Suprapubic skin (tissue), 4 donors: Measurements from ENCODE around the gene RPLP2. TPM values are rescaled to one million over a fixed set of nuclear protein-coding genes. Genes with fewer than 3 reads are reported as not detected.

Source experiments
- DNase-seq, 2 donors: peaks; one replicate each; pipeline ENCODE4 v3.0.0-alpha.2; 2019; ENCODE audit warnings: low spot score in 2 of 2
- H3K27ac ChIP-seq: fragments of 200-600 bp; sonication (generic); one replicate; pipeline ENCODE4 v1.5.1; 2019
- H3K27me3 ChIP-seq: fragments of 200-600 bp; sonication (generic); one replicate; pipeline ENCODE4 v1.5.1; 2019
- H3K36me3 ChIP-seq: fragments of 200-600 bp; sonication (generic); one replicate; pipeline ENCODE4 v1.5.1; 2019
- H3K4me1 ChIP-seq: fragments of 200-600 bp; sonication (generic); one replicate; pipeline ENCODE4 v1.5.1; 2019
- H3K4me3 ChIP-seq: fragments of 200-600 bp; sonication (generic); one replicate; pipeline ENCODE4 v1.5.1; 2019; ENCODE audit warnings: mild to moderate bottlenecking
- H3K9me3 ChIP-seq: fragments of 200-600 bp; sonication (generic); one replicate; pipeline ENCODE4 v1.5.1; 2019
- CTCF ChIP-seq, 2 donors: fragments of 200-600 bp in 1 of 2; fragments of 450-650 bp in 1 of 2; sonication (generic) in 1 of 2; IDR thresholded peaks; one replicate each; pipeline ENCODE4 v1.5.1; 2016 to 2019; ENCODE audit warnings: antibody characterized with exemption in 2 of 2, mild to moderate bottlenecking in 1 of 2, moderate library complexity in 1 of 2
- EP300 ChIP-seq: sonication (generic); formaldehyde crosslinking; IDR thresholded peaks from one replicate; pipeline ENCODE4 v1.6.1; 2017; ENCODE audit warnings: antibody characterized with exemption
- POLR2A ChIP-seq, 2 donors: fragments of 450-650 bp; IDR thresholded peaks; one replicate each; pipeline ENCODE4 v1.6.1; 2017; ENCODE audit warnings: antibody characterized with exemption in 2 of 2, mild to moderate bottlenecking in 2 of 2, moderate library complexity in 2 of 2
- POLR2AphosphoS5 ChIP-seq, 3 donors: sonication (generic); formaldehyde crosslinking; IDR thresholded peaks; one replicate each; pipeline ENCODE4 v1.6.1; 2017; ENCODE audit warnings: antibody characterized with exemption in 3 of 3
- WGBS: methylation state at CpG from one replicate; pipeline ENCODE4 v1.1.5; 2018; 5-methylcytosine and 5-hydroxymethylcytosine counted together
- total RNA-seq, 4 donors: library from RNA; depleted of rRNA; stranded (reverse); fragments of >200 nt; gene quantifications; one replicate each; pipeline ENCODE4 v1.1.0, GENCODE V29; 2016

Gene RPLP2
- total RNA-seq, 4 donors from 2014 or later: 692 to 1,129 (median 991) TPM

GRCh38 chr11:845872-846495 is 36.2 kb downstream of the RPLP2 start:
- H3K9me3 ChIP-seq: no peaks in the 10 kb centered on the region
- H3K27ac ChIP-seq: peak overlapping the region; percentile 97
- TF ChIP-seq CTCF (IDR thresholded peaks at IDR 0.05): no peak
- TF ChIP-seq EP300: no peak
- TF ChIP-seq POLR2AphosphoS5 (IDR thresholded peaks at IDR 0.05): no peak
- no peak for TF ChIP-seq POLR2A (IDR thresholded peaks at IDR 0.05)
- peaks cover 88% of the 10 kb centered on the region for H3K4me1 ChIP-seq
- WGBS: 80% methylated on average over 1 of the region's 8 CpGs
- H3K4me3 ChIP-seq: peak overlapping the region; percentile 87
- peaks cover 17% of the 10 kb centered on the region for H3K27me3 ChIP-seq
- H3K36me3 ChIP-seq: no peaks in the 10 kb centered on the region
- DNase-seq: no peak

- peak overlapping the region; percentile 97 for H3K27ac ChIP-seq
- peaks cover 17% of the 10 kb centered on the region for H3K27me3 ChIP-seq
- no peak overlapping the region for H3K4me3 ChIP-seq
- peaks cover 86% of the 10 kb centered on the region for H3K4me1 ChIP-seq
- H3K9me3 ChIP-seq: no peaks in the 10 kb centered on the region
- no peak for DNase-seq
- TF ChIP-seq POLR2AphosphoS5 (IDR thresholded peaks at IDR 0.05) (no peak), CTCF (IDR thresholded peaks at IDR 0.05) (no peak), EP300 (no peak), POLR2A (IDR thresholded peaks at IDR 0.05) (no peak)
- 73% methylated on average over 3 of the region's 11 CpGs for WGBS
- H3K36me3 ChIP-seq: no peaks in the 10 kb centered on the region
These were observed 36.8 kb downstream of the RPLP2 start for GRCh38 chr11:846496-847098.

- TF ChIP-seq POLR2A (IDR thresholded peaks at IDR 0.05) (no peak), CTCF (IDR thresholded peaks at IDR 0.05) (no peak), EP300 (no peak), POLR2AphosphoS5 (IDR thresholded peaks at IDR 0.05) (no peak)
- Histone ChIP-seq H3K27ac (no peak overlapping the region), H3K27me3 (peaks cover 17% of the 10 kb centered on the region), H3K4me1 (peaks cover 87% of the 10 kb centered on the region), H3K36me3 (no peaks in the 10 kb centered on the region), H3K4me3 (no peak overlapping the region), H3K9me3 (no peaks in the 10 kb centered on the region)
- DNase-seq: no peak
- 100% methylated on average over 2 of the region's 18 CpGs for WGBS
These were observed 38.1 kb downstream of the RPLP2 start for GRCh38 chr11:847876-848275.

- TF ChIP-seq POLR2A (IDR thresholded peaks at IDR 0.05): no peak
- peak; percentile 65 to 91 for TF ChIP-seq CTCF (IDR thresholded peaks at IDR 0.05)
- H3K27ac ChIP-seq: no peak overlapping the region
- H3K9me3 ChIP-seq: no peaks in the 10 kb centered on the region
- DNase-seq: no peak
- H3K27me3 ChIP-seq: peaks cover 17% of the 10 kb centered on the region
- 3% methylated on average over 6 of the region's 14 CpGs for WGBS
- no peaks in the 10 kb centered on the region for H3K36me3 ChIP-seq
- peak overlapping the region; percentile 47 for H3K4me3 ChIP-seq
- peaks cover 81% of the 10 kb centered on the region for H3K4me1 ChIP-seq
These were observed 38.7 kb downstream of the RPLP2 start for GRCh38 chr11:848380-848931.

GRCh38 chr11:849104-849824 is 39.5 kb downstream of the RPLP2 start:
- Histone ChIP-seq H3K4me1 (peaks cover 73% of the 10 kb centered on the region), H3K9me3 (no peaks in the 10 kb centered on the region), H3K36me3 (no peaks in the 10 kb centered on the region), H3K4me3 (peak overlapping the region; percentile 47), H3K27me3 (peaks cover 17% of the 10 kb centered on the region), H3K27ac (no peak overlapping the region)
- no peak for DNase-seq
- TF ChIP-seq POLR2AphosphoS5 (IDR thresholded peaks at IDR 0.05) (no peak), EP300 (no peak)
- WGBS: 33% methylated on average over 9 of the region's 71 CpGs
